Measurements from ENCODE around the gene UPF2. TPM values are rescaled to one million over a fixed set of nuclear protein-coding genes. Genes with fewer than 3 reads are reported as not detected.
A peak's percentile ranks its signal among the peaks of the same experiment; 100 is the strongest.

UPF2 gene
- polyA plus RNA-seq, 1 donor (not counting 4 experiments of a cell fraction or from before 2014, with no cell fraction given), result 20.3 TPM

- peak overlapping the region; percentile 65 for H3K9ac ChIP-seq (ENCODE audit: control insufficient read depth, extremely low read depth, insufficient read depth, low read length)
- peak; percentile 100 for FAIRE-seq
Measured at GRCh38 chr10:11881477-11882417, 160.9 kb downstream of the UPF2 start.

DNA sequence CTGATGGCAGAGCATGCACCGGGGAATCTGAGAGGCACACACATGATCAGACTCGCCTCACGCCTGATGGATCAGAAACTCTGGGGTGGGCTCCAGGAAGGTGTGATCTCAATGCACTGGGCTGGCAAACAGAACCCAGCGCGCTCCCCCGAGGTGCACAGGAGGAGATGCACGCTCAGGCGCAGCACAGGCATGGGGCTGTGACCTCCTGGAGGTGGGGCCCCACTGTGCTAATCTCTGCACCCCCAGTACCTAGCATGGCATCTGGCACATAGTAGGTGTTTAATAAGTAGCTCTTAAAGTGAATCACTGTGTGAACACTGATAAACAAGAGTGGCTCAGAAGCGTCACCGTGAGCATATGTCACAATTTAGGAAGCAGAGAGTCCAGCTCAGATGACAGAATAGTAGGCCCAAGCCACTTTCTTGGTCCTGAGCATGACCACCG lies 161.6 kb downstream of the UPF2 start:
- no peaks in the 10 kb centered on the region for H3K27me3 ChIP-seq (ENCODE audit: control insufficient read depth, extremely low read depth, insufficient read depth, low read length)
- no peak for TF ChIP-seq EZH2 (IDR thresholded peaks at IDR 0.05; ENCODE audit: low read length)
- TF ChIP-seq, protein P1, sequence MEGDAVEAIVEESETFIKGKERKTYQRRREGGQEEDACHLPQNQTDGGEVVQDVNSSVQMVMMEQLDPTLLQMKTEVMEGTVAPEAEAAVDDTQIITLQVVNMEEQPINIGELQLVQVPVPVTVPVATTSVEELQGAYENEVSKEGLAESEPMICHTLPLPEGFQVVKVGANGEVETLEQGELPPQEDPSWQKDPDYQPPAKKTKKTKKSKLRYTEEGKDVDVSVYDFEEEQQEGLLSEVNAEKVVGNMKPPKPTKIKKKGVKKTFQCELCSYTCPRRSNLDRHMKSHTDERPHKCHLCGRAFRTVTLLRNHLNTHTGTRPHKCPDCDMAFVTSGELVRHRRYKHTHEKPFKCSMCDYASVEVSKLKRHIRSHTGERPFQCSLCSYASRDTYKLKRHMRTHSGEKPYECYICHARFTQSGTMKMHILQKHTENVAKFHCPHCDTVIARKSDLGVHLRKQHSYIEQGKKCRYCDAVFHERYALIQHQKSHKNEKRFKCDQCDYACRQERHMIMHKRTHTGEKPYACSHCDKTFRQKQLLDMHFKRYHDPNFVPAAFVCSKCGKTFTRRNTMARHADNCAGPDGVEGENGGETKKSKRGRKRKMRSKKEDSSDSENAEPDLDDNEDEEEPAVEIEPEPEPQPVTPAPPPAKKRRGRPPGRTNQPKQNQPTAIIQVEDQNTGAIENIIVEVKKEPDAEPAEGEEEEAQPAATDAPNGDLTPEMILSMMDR (optimal IDR thresholded peaks at IDR 0.05 in 1 of 3, IDR thresholded peaks at IDR 0.05 in 1 of 3, conservative IDR thresholded peaks at IDR 0.05 in 1 of 3; ENCODE audit: extremely low read depth in 1 of 3, insufficient read depth in 2 of 3, low read length in 3 of 3), result peak in 1 of 3 experiments; percentile 17
- H3K9me3 ChIP-seq (ENCODE audit: control insufficient read depth, low read depth, low read length), result no peaks in the 10 kb centered on the region
- no peaks in the 10 kb centered on the region for H4K20me1 ChIP-seq (ENCODE audit: control insufficient read depth, extremely low read depth, insufficient read depth, low read length)
- peak overlapping the region; percentile 89 for H3K27ac ChIP-seq (ENCODE audit: control insufficient read depth, insufficient read depth, low read length)
- H3K4me2 ChIP-seq (ENCODE audit: control insufficient read depth, extremely low read depth, insufficient read depth, low read depth, low read length), result peak overlapping the region; percentile 19
- no peak overlapping the region for H3K4me3 ChIP-seq (ENCODE audit: control insufficient read depth in 2 of 3, extremely low read depth in 1 of 3, insufficient read depth in 2 of 3, low read depth in 1 of 3, low read length in 3 of 3)
- peak overlapping the region; percentile 65 for H3K9ac ChIP-seq (ENCODE audit: control insufficient read depth, extremely low read depth, insufficient read depth, low read length)
- no peak overlapping the region for H2AFZ ChIP-seq (ENCODE audit: control insufficient read depth, low read length)
- FAIRE-seq (peak; percentile 61), DNase-seq (ENCODE audit: low read depth, low spot score) (no peak)
- H3K79me2 ChIP-seq (ENCODE audit: control insufficient read depth, insufficient read depth, low read length), result no peaks in the 10 kb centered on the region
- no peaks in the 10 kb centered on the region for H3K36me3 ChIP-seq (ENCODE audit: control insufficient read depth in 2 of 2, extremely low read depth in 1 of 2, insufficient read depth in 2 of 2, low read length in 2 of 2)
- dilution Hi-C loops (cut with MboI; ENCODE audit: extremely low pct_ligation_motif_present, low sequenced_read_pairs), result no loop called here
- no peaks in the 10 kb centered on the region for H3K9me1 ChIP-seq (ENCODE audit: control insufficient read depth, extremely low read depth, insufficient read depth, low read length)
- H3K4me1 ChIP-seq (ENCODE audit: control insufficient read depth, extremely low read depth, insufficient read depth, low read length), result peaks cover 63% of the 10 kb centered on the region

More at GRCh38 chr10:11881477-11882417, 160.9 kb downstream of the UPF2 start:
- dilution Hi-C loops (cut with MboI; ENCODE audit: extremely low pct_ligation_motif_present, low sequenced_read_pairs), result no loop called here
- peaks cover 65% of the 10 kb centered on the region for H3K4me1 ChIP-seq (ENCODE audit: control insufficient read depth, extremely low read depth, insufficient read depth, low read length)
- peak overlapping the region; percentile 89 for H3K27ac ChIP-seq (ENCODE audit: control insufficient read depth, insufficient read depth, low read length)
- H3K27me3 ChIP-seq (ENCODE audit: control insufficient read depth, extremely low read depth, insufficient read depth, low read length), result no peaks in the 10 kb centered on the region
- no peaks in the 10 kb centered on the region for H3K9me3 ChIP-seq (ENCODE audit: control insufficient read depth, low read depth, low read length)
- no peak overlapping the region for H2AFZ ChIP-seq (ENCODE audit: control insufficient read depth, low read length)
- no peaks in the 10 kb centered on the region for H4K20me1 ChIP-seq (ENCODE audit: control insufficient read depth, extremely low read depth, insufficient read depth, low read length)
- peak; percentile 89 for DNase-seq (ENCODE audit: low read depth, low spot score)
- no peak overlapping the region for H3K4me3 ChIP-seq (ENCODE audit: control insufficient read depth in 2 of 3, extremely low read depth in 1 of 3, insufficient read depth in 2 of 3, low read depth in 1 of 3, low read length in 3 of 3)
- peak overlapping the region; percentile 2 for H3K4me2 ChIP-seq (ENCODE audit: control insufficient read depth, extremely low read depth, insufficient read depth, low read depth, low read length)
- no peaks in the 10 kb centered on the region for H3K36me3 ChIP-seq (ENCODE audit: control insufficient read depth in 2 of 2, extremely low read depth in 1 of 2, insufficient read depth in 2 of 2, low read length in 2 of 2)
- no peaks in the 10 kb centered on the region for H3K9me1 ChIP-seq (ENCODE audit: control insufficient read depth, extremely low read depth, insufficient read depth, low read length)
- TF ChIP-seq EZH2 (IDR thresholded peaks at IDR 0.05; ENCODE audit: low read length), result no peak
- TF ChIP-seq, protein P1 (optimal IDR thresholded peaks at IDR 0.05 in 1 of 3, IDR thresholded peaks at IDR 0.05 in 1 of 3, conservative IDR thresholded peaks at IDR 0.05 in 1 of 3; ENCODE audit: extremely low read depth in 1 of 3, insufficient read depth in 2 of 3, low read length in 3 of 3), result peak in 1 of 3 experiments; percentile 40
- no peaks in the 10 kb centered on the region for H3K79me2 ChIP-seq (ENCODE audit: control insufficient read depth, insufficient read depth, low read length)
